B cell (primary cell): ENCODE measurements around the gene AKT3. TPM values are rescaled to one million over a fixed set of nuclear protein-coding genes. Genes with fewer than 3 reads are reported as not detected.

Experiments used
- ATAC-seq: fragments of 200-7000 bp; cut with Tn5 transposase; one replicate; pipeline ENCODE4 v1.10.0; 2021; ENCODE audit warnings: low read depth, mild to moderate bottlenecking, moderate number of reproducible peaks, moderate library complexity
- CTCF ChIA-PET: fragments of 350-600 bp; sonication (Branson Sonifier 250); formaldehyde crosslinking; loops from one replicate; lab custom pipeline; 2021; ENCODE audit warnings: antibody characterized with exemption, inconsistent platforms; lab: Charles Lee
- POLR2A ChIA-PET: fragments of 350-600 bp; sonication (Branson Sonifier 250); formaldehyde crosslinking; loops from one replicate; lab custom pipeline; 2021; ENCODE audit warnings: antibody characterized with exemption; lab: Charles Lee
- DNase-seq: peaks from one replicate; pipeline ENCODE4 v3.0.0; 2013
- H2AFZ ChIP-seq: 2 replicates; pipeline ENCODE4 v1.6.1; 2012; ENCODE audit warnings: mild to moderate bottlenecking, low read depth, low read length; ENCODE audit not compliant: insufficient read depth, poor library complexity, severe bottlenecking
- H3K27ac ChIP-seq, 2 donors: 1 replicate in 1 of 2; 2 replicates in 1 of 2; pipeline ENCODE4 v1.5.1; 2012 to 2013; ENCODE audit warnings: low read length in 2 of 2, mild to moderate bottlenecking in 2 of 2, moderate library complexity in 1 of 2
- H3K27me3 ChIP-seq, 4 experiments: fragments of 200-600 bp in 1 of 4; sonication (generic) in 1 of 4; replicated peaks in 1 of 4; 1 replicate in 2 of 4; 2 replicates in 2 of 4; pipeline versions ENCODE4 v1.6.1 to v1.7.0; 2013 to 2016; ENCODE audit warnings: low read length in 3 of 4, mild to moderate bottlenecking in 2 of 4, mixed read lengths in 1 of 4, moderate library complexity in 1 of 4; ENCODE audit not compliant: insufficient read depth in 4 of 4, control insufficient read depth in 3 of 4; ENCODE audit errors: control extremely low read depth in 1 of 4
- H3K36me3 ChIP-seq, 2 experiments: replicated peaks in 1 of 2; 1 replicate in 1 of 2; 2 replicates in 1 of 2; pipeline versions ENCODE4 v1.6.1 to v1.7.1; 2013; ENCODE audit warnings: low read length in 1 of 2; ENCODE audit not compliant: insufficient read depth in 2 of 2, control insufficient read depth in 1 of 2; ENCODE audit errors: control extremely low read depth in 1 of 2, extremely low read depth in 1 of 2
- H3K4me1 ChIP-seq, 2 donors: fragments of 200-600 bp in 1 of 2; sonication (generic) in 1 of 2; 1 replicate in 1 of 2; 2 replicates in 1 of 2; pipeline versions ENCODE4 v1.5.1 to v1.6.1; 2013 to 2017; ENCODE audit warnings: low read length in 2 of 2; ENCODE audit not compliant: control insufficient read depth in 2 of 2, insufficient read depth in 2 of 2
- H3K4me2 ChIP-seq: replicated peaks from 2 replicates; pipeline ENCODE3; 2012; ENCODE audit warnings: mild to moderate bottlenecking, low read depth, low read length; ENCODE audit not compliant: poor library complexity, severe bottlenecking
- H3K4me3 ChIP-seq, 5 experiments: fragments of 200-600 bp in 1 of 5; sonication (generic) in 1 of 5; 1 replicate in 3 of 5; 2 replicates in 2 of 5; pipeline versions ENCODE4 v1.5.1 to v1.7.0; 2011 to 2016; ENCODE audit warnings: low read length in 4 of 5, mild to moderate bottlenecking in 4 of 5, low read depth in 2 of 5, control low read depth in 1 of 5, moderate library complexity in 1 of 5; ENCODE audit not compliant: insufficient read depth in 1 of 5; ENCODE audit errors: control extremely low read depth in 1 of 5, extremely low read depth in 1 of 5
- H3K79me2 ChIP-seq: fragments of 200-600 bp; sonication (generic); one replicate; pipeline ENCODE4 v1.6.0; 2016; ENCODE audit warnings: low read length; ENCODE audit not compliant: control insufficient read depth, insufficient read depth
- H3K9ac ChIP-seq: fragments of 200-600 bp; sonication (generic); 2 replicates; pipeline ENCODE4 v1.6.1; 2017; ENCODE audit warnings: mild to moderate bottlenecking, low read length, moderate library complexity
- H3K9me3 ChIP-seq, 3 donors: one replicate each; pipeline versions ENCODE4 v1.6.1 to v1.7.1; 2013; ENCODE audit warnings: low read length in 2 of 3; ENCODE audit not compliant: control insufficient read depth in 2 of 3, insufficient read depth in 1 of 3; ENCODE audit errors: control extremely low read depth in 1 of 3
- H4K20me1 ChIP-seq: 2 replicates; pipeline ENCODE4 v1.6.0; 2012; ENCODE audit warnings: mild to moderate bottlenecking, low read length; ENCODE audit not compliant: insufficient read depth, control insufficient read depth, poor library complexity, severe bottlenecking
- H3K27ac Mint-ChIP-seq: one replicate; pipeline ENCODE4 v1.8.0; 2021; ENCODE audit warnings: mixed read lengths
- H3K27me3 Mint-ChIP-seq: one replicate; pipeline ENCODE4 v1.8.0; 2021; ENCODE audit warnings: mixed read lengths
- H3K4me1 Mint-ChIP-seq: one replicate; pipeline ENCODE4 v1.8.0; 2021; ENCODE audit warnings: mixed read lengths
- H3K4me3 Mint-ChIP-seq: one replicate; pipeline ENCODE4 v1.8.0; 2021; ENCODE audit warnings: mixed read lengths
- H3K9me3 Mint-ChIP-seq: one replicate; pipeline ENCODE4 v1.8.0; 2022; ENCODE audit warnings: mixed read lengths; ENCODE audit not compliant: insufficient read depth
- CTCF ChIP-seq: fragments of 200-600 bp; IDR thresholded peaks from one replicate; pipeline ENCODE4 v1.8.0; 2022; ENCODE audit warnings: antibody characterized with exemption, mild to moderate bottlenecking
- EZH2 ChIP-seq: IDR thresholded peaks from 2 replicates; pipeline ENCODE4 v1.6.1; 2012; ENCODE audit warnings: borderline replicate concordance, low read depth, mild to moderate bottlenecking, moderate library complexity, low read length; ENCODE audit not compliant: insufficient read depth, poor library complexity, severe bottlenecking
- WGBS: methylation state at CpG from one replicate; pipeline ENCODE4 v1.1.5; 2013; ENCODE audit warnings: missing lambda C conversion rate; ENCODE audit not compliant: insufficient coverage; 5-methylcytosine and 5-hydroxymethylcytosine counted together
- intact Hi-C: fragments of 100-400 bp; cut with micrococcal nuclease; formaldehyde crosslinking; loops from one replicate; pipeline ENCODE4 v1.10.0; 2022
- polyA plus RNA-seq: library from polyadenylated mRNA; depleted of rRNA; stranded (reverse); fragments of >200 nt; gene quantifications from 2 replicates; pipeline ENCODE4 v1.2.3, GENCODE V29; 2012
- total RNA-seq, 2 donors: library from RNA; stranded (reverse); fragments of 120-200 nt in 1 of 2; gene quantifications; 1 replicate in 1 of 2; 2 replicates in 1 of 2; pipeline versions ENCODE4 v1.2.3 to v1.2.4, GENCODE V29; 2013 to 2022

The AKT3 gene
- total and polyA plus RNA-seq, 2 donors (not counting 1 experiment from before 2014, with no cell fraction given), result 4.4 to 148 TPM

DNA sequence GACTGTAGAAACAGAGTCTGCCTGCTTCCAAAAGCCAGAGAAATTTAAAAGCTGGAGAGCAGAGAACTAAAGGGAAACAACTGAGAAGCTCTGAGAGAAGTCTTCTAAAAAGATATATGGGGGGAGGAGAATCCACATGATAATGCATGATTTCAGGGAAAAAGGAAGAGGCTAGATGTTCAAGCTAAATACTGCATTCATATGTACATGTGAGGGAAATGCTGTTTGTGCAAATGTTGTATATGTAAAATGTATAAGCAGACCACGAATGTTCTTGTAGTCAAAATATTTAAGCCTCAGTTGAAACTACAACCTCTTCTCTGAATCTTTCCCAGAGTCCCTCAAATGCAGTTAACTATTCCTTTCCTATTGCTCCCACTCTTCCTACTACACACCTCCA lies 79.2 kb downstream of the AKT3 start:
- intact Hi-C loops, result no loop called here
- CTCF ChIA-PET, result no interaction called here

GRCh38 chr1:243765676-243766075 lies 84.4 kb downstream of the AKT3 start:
- H2AFZ ChIP-seq, result no peak overlapping the region
- H3K27me3 ChIP-seq, result no peaks in the 10 kb centered on the region
- TF ChIP-seq CTCF (no peak), EZH2 (no peak)
- no peaks in the 10 kb centered on the region for H3K79me2 ChIP-seq
- intact Hi-C loops, result no loop called here
- H3K4me1 ChIP-seq, result no peaks in the 10 kb centered on the region
- no peak overlapping the region for H3K4me2 ChIP-seq
- H3K4me1 Mint-ChIP-seq, result peaks cover 13% of the 10 kb centered on the region
- no peak for DNase-seq
- no CpG with 5 or more reads among the region's 2 CpGs for WGBS
- ChIA-PET CTCF (no interaction called here), POLR2A (no interaction called here)
- H3K9me3 ChIP-seq, result no peaks in the 10 kb centered on the region
- no peaks in the 10 kb centered on the region for H3K36me3 ChIP-seq
- ATAC-seq, result no peak
- H3K4me3 ChIP-seq, result no peak overlapping the region
- H3K27ac ChIP-seq, result no peak overlapping the region
- H4K20me1 ChIP-seq, result peaks cover 8% of the 10 kb centered on the region
- no peak overlapping the region for H3K9ac ChIP-seq
- no peak overlapping the region for H3K4me3 Mint-ChIP-seq
- H3K9me3 Mint-ChIP-seq, result no peaks in the 10 kb centered on the region
- no peak overlapping the region for H3K27ac Mint-ChIP-seq
- H3K27me3 Mint-ChIP-seq, result no peaks in the 10 kb centered on the region

More for the DNA sequence above, 79.2 kb downstream of the AKT3 start:
- H3K36me3 ChIP-seq, result peaks cover 0 to 4% of the 10 kb centered on the region in 2 experiments
- Mint-ChIP-seq H3K27me3 (no peaks in the 10 kb centered on the region), H3K27ac (no peak overlapping the region), H3K9me3 (no peaks in the 10 kb centered on the region), H3K4me3 (no peak overlapping the region), H3K4me1 (peaks cover 7% of the 10 kb centered on the region)
- no peak overlapping the region for H3K27ac ChIP-seq
- POLR2A ChIA-PET, result interaction anchor here (0.7 kb wide), 1 partner anchor 15 kb away, joined by 4 read pairs; no protein-coding TSS in a partner anchor
- WGBS, result no CpG with 5 or more reads among the region's 1 CpG
- ATAC-seq (no peak), DNase-seq (no peak)
- no peak overlapping the region for H3K9ac ChIP-seq
- H3K4me1 ChIP-seq, result no peaks in the 10 kb centered on the region
- H3K9me3 ChIP-seq, result peaks cover 0 to 4% (median under 1%) of the 10 kb centered on the region in 3 donors
- no peak overlapping the region for H3K4me3 ChIP-seq
- TF ChIP-seq EZH2, result no peak
- TF ChIP-seq CTCF, result no peak
- no peak overlapping the region for H2AFZ ChIP-seq
- peaks cover 8% of the 10 kb centered on the region for H4K20me1 ChIP-seq
- no peaks in the 10 kb centered on the region for H3K79me2 ChIP-seq
- H3K27me3 ChIP-seq, result no peaks in the 10 kb centered on the region
- no peak overlapping the region for H3K4me2 ChIP-seq
